RWPE1 (cell line): ENCODE measurements around the gene NDST3.

Source experiments
- CTCF ChIA-PET: fragments of 350-600 bp; sonication (Branson Sonifier 250); formaldehyde crosslinking; extraction: SDS; loops from one replicate; lab custom pipeline; 2021; lab: Yijun Ruan, JAX
- POLR2A ChIA-PET: fragments of 400-600 bp; formaldehyde crosslinking; extraction: SDS; loops from one replicate; lab custom pipeline; 2020; ENCODE audit warnings: antibody characterized with exemption; ENCODE audit not compliant: low non-redundant PET; lab: Yijun Ruan, JAX
- DNase-seq: peaks from one replicate; pipeline ENCODE4 v3.0.0; 2012; ENCODE audit warnings: low spot score
- H3K27ac ChIP-seq: fragments of 450-650 bp; 2 replicates; pipeline ENCODE4 v1.5.1; 2017
- CTCF ChIP-seq: fragments of 450-650 bp; conservative IDR thresholded peaks from 2 replicates; pipeline ENCODE4 v1.5.1; 2017; ENCODE audit warnings: low read depth, mild to moderate bottlenecking

Gene NDST3

DNA sequence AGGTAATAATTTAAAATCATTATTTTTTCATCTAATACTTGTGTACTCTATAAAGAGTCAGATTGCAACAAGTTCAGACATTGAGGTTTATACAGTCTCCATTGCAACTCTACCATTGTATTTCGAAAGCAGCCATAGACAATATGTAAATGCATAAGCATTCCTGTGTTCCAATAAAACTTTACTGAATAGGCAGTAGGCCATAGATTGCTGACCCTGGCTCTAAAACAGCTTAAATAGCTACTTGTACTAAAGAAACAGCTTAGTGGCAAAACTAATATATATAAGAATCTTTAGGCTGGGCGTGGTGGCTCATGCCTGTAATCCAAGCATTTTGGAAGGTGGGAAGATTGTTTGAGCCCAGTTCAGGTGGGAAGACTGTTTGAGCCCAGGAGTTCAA is 203.2 kb downstream of the NDST3 start:
- DNase-seq, result no peak
- POLR2A ChIA-PET, result no interaction called here
- no peak for TF ChIP-seq CTCF
- H3K27ac ChIP-seq, result no peak overlapping the region
- CTCF ChIA-PET, result interaction anchor here (1.0 kb wide), 1 partner anchor 14 kb away, joined by 3 read pairs; no protein-coding TSS in a partner anchor

DNA sequence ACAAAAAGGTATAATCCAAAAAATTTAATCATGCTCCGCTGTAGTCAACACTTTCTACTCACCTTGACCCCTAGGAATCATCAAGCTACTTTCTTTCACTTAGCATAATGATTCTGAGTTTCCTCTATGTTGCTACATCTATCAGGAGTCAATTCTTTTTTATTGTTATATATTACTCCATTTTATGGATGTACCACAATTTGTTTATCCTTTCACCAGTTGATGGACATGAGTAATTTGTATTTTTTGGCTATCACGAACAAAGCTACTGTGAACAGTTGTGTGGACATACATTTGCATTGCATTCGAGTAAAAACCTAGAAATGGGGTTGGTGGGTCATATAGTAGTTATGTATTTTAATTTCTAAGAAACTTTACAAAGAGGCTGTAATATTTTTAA is 215.6 kb downstream of the NDST3 start:
- H3K27ac ChIP-seq, result no peak overlapping the region
- no peak for TF ChIP-seq CTCF
- ChIA-PET CTCF (no interaction called here), POLR2A (no interaction called here)
- no peak for DNase-seq

DNA sequence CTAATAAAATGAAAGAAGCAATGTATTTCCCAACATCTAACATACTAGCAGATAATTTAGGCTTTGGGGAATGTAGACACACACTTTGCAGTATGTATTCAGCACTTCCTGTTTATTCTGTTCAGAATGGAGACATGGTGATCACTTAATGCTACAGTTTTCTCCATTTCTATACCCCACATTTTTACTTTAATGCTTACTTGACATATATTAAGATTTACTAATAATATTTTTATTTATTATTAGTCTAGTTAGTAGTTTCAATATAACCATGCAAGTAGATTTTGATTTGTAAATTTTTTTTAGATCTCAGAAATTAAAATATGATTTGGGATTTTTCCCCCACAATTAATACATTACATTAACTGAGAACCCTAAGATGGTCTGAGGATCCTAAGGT is 220.1 kb downstream of the NDST3 start:
- no peak overlapping the region for H3K27ac ChIP-seq
- no peak for DNase-seq
- TF ChIP-seq CTCF, result no peak
- ChIA-PET CTCF (no interaction called here), POLR2A (no interaction called here)

- TF ChIP-seq CTCF, result no peak
- no peak overlapping the region for H3K27ac ChIP-seq
- CTCF ChIA-PET, result no interaction called here
- POLR2A ChIA-PET, result no interaction called here
- no peak for DNase-seq
These were observed 224.8 kb downstream of the NDST3 start for GRCh38 chr4:118259111-118259510.

DNA sequence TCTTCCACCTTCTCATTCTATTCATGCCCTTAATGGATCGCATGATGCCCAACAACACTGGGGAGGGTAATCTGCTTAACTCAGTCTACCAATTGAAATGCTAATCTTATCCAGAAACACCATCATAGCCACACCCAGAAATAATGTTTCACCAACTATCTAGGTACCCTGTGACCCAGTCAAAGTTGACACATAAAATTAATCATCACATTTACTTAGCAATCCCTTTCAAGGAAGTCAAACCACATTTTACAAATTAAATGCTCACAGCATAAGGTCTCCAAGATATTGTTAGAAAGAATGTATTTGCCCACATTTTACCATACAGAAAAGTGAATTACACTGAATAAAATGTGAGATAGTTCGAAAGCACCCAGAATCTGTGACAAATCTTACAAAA is 226.0 kb downstream of the NDST3 start:
- ChIA-PET POLR2A (no interaction called here), CTCF (interaction anchor here (0.5 kb wide), 1 partner anchor 646 kb away, joined by 4 read pairs; no protein-coding TSS in a partner anchor)
- DNase-seq, result no peak
- H3K27ac ChIP-seq, result no peak overlapping the region
- no peak for TF ChIP-seq CTCF

DNA sequence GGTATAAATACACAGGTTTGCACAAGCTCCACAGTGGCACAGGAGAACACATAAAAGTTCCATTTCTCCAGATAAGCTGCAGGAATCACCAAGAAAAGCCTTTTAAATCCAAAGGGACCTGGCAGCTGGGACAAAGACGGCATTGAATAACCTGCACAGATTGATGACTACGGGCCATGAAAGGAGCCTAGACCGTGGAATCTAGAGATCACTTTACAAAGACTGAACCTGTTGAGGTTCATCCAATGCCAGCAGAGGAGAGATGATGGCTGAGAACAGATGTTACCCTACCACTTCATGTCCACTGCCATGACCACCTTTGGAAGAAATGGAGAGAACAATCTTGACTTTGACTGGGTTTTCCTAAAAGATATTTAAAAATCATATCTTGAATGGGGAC is 229.8 kb downstream of the NDST3 start:
- H3K27ac ChIP-seq, result no peak overlapping the region
- no peak for DNase-seq
- ChIA-PET CTCF (no interaction called here), POLR2A (interaction anchor here (0.6 kb wide), 1 partner anchor 940 kb away, joined by 4 read pairs; no protein-coding TSS in a partner anchor)
- no peak for TF ChIP-seq CTCF
